ENCODE results near the gene CAMKMT.

DNA sequence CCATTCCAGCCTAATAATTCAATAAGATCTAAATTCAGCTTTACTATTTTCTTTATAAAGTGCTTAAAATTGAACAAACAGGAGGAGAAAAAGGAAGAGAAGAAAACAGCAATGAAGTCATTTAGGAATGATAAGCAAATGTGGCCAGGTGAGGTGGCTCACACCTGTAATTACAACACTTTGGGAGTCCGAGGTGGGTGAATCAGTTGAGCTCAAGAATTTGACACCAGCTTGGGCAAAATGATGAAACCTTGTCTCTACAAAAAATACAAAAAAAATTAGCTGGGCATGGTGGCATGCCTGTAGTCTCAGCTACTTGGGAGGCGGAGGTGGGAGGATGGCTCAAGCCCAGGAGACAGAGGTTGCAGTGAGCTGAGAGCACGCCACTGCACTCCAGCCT, 129.0 kb downstream of the CAMKMT start:
- TF ChIP-seq, protein P1, sequence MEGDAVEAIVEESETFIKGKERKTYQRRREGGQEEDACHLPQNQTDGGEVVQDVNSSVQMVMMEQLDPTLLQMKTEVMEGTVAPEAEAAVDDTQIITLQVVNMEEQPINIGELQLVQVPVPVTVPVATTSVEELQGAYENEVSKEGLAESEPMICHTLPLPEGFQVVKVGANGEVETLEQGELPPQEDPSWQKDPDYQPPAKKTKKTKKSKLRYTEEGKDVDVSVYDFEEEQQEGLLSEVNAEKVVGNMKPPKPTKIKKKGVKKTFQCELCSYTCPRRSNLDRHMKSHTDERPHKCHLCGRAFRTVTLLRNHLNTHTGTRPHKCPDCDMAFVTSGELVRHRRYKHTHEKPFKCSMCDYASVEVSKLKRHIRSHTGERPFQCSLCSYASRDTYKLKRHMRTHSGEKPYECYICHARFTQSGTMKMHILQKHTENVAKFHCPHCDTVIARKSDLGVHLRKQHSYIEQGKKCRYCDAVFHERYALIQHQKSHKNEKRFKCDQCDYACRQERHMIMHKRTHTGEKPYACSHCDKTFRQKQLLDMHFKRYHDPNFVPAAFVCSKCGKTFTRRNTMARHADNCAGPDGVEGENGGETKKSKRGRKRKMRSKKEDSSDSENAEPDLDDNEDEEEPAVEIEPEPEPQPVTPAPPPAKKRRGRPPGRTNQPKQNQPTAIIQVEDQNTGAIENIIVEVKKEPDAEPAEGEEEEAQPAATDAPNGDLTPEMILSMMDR (IDR thresholded peaks at IDR 0.05; ENCODE audit: low read length), result no peak
- TF ChIP-seq EZH2 (optimal IDR thresholded peaks at IDR 0.05; ENCODE audit: low read depth, low read length), result no peak
